Stomach (tissue), 4 donors: ENCODE data around the gene CD46.

Experiments
- CTCF ChIP-seq, 7 experiments: fragments of 450-650 bp in 4 of 7; fragments of 200-600 bp in 3 of 7; sonication (generic) in 3 of 7; IDR thresholded peaks; one replicate each; pipeline ENCODE4 v1.5.1; 2016 to 2019; ENCODE audit warnings: antibody characterized with exemption in 7 of 7, control low read depth in 2 of 7, mild to moderate bottlenecking in 1 of 7
- POLR2A ChIP-seq, 4 donors: fragments of 450-650 bp; IDR thresholded peaks; one replicate each; pipeline ENCODE4 v1.6.1; 2016; ENCODE audit warnings: antibody characterized with exemption in 4 of 4, control low read depth in 2 of 4, mild to moderate bottlenecking in 1 of 4, moderate library complexity in 1 of 4

DNA sequence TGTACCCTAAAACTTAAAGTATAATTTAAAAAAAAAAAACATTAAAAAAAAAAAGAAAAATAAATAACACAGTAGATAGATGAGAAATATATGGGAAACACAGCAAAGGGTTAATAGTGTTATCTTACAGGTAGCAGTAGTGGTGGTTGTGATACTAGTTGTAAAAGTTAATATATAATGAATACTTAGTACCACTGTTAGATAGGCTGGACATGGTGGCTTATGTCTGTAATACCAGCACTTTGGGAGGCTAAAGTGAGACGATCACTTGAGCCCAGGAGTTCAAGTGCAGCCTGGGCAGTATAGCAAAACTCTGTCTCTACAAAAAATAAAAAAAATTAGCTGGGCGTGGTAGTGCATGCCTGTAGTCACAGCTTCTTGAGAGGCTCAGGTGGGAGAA lies 32.6 kb upstream of the CD46 start:
- TF ChIP-seq CTCF (IDR thresholded peaks at IDR 0.05), result no peak
- TF ChIP-seq POLR2A (IDR thresholded peaks at IDR 0.05), result no peak
